ENCODE measurements around the gene ARL14. TPM values are rescaled to one million over a fixed set of nuclear protein-coding genes. Genes with fewer than 3 reads are reported as not detected.
A peak's percentile ranks its signal among the peaks of the same experiment; 100 is the strongest.

The ARL14 gene
- total and polyA plus RNA-seq, 11 donors = not detected

DNA sequence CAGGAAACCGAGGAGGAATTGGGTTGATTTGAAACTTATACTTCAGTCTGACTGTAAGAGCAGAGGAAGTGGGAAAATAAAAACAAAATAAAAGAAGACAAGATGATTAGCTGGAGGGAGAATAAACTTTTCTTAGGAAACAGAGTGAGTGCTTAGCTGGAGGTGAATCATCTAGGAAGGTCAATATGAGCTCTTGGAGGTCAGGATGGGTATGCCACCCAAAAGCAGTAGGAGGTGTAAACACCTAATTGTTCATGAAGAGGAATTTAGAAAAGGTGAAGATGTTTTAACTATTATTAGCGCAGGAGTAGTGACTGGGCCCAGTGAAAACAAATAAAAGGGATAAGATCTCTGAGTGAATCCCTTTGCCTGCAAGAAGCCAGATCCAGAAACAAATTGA lies 39.9 kb upstream of the ARL14 start:
- intact Hi-C loops (cut with DNase I) = no loop called here
- 75 to 88% (median 81%) methylated on average over 2 of the region's 2 CpGs for WGBS, 4 donors
- ATAC-seq = no peak

DNA sequence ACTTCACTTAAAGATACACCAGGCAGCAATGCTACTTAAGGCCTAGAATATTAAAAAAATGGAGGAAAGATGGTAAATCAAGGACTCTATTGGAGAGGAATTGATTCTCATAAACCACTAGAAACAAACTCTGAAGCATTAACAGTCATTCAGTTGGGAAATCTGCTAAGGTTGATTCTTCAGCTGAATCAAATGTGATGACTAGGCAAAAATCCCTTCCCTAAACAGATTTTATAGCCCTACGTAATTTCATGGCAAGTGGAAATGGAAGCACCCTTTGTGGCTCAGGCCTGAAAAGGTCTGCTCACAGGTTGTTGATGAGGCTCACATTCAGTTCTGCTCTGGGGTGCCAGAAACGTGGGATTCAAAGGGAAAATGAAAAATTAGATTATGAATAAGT lies 38.8 kb upstream of the ARL14 start:
- ATAC-seq (no peak), DNase-seq (no peak)
- Histone ChIP-seq H3K4me1 (no peaks in the 10 kb centered on the region), H3K9me3 (no peaks in the 10 kb centered on the region), H3K36me3 (no peaks in the 10 kb centered on the region), H3K27ac (no peak overlapping the region), H3K4me3 (no peak overlapping the region), H3K27me3 (no peaks in the 10 kb centered on the region)
- WGBS, 4 donors = 61 to 66% (median 65%) methylated on average over 2 of the region's 2 CpGs
- intact Hi-C loops (cut with DNase I) = no loop called here
- TF ChIP-seq POLR2A (IDR thresholded peaks at IDR 0.05) = no peak
- TF ChIP-seq, protein P1, sequence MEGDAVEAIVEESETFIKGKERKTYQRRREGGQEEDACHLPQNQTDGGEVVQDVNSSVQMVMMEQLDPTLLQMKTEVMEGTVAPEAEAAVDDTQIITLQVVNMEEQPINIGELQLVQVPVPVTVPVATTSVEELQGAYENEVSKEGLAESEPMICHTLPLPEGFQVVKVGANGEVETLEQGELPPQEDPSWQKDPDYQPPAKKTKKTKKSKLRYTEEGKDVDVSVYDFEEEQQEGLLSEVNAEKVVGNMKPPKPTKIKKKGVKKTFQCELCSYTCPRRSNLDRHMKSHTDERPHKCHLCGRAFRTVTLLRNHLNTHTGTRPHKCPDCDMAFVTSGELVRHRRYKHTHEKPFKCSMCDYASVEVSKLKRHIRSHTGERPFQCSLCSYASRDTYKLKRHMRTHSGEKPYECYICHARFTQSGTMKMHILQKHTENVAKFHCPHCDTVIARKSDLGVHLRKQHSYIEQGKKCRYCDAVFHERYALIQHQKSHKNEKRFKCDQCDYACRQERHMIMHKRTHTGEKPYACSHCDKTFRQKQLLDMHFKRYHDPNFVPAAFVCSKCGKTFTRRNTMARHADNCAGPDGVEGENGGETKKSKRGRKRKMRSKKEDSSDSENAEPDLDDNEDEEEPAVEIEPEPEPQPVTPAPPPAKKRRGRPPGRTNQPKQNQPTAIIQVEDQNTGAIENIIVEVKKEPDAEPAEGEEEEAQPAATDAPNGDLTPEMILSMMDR (IDR thresholded peaks at IDR 0.05) = no peak

More for the DNA sequence above, 39.9 kb upstream of the ARL14 start:
- no peak for DNase-seq
- TF ChIP-seq, protein P1 (IDR thresholded peaks at IDR 0.05) = no peak
- no peak for TF ChIP-seq POLR2A (IDR thresholded peaks at IDR 0.05)
- Histone ChIP-seq H3K27me3 (no peaks in the 10 kb centered on the region), H3K4me3 (no peak overlapping the region), H3K27ac (no peak overlapping the region), H3K36me3 (no peaks in the 10 kb centered on the region), H3K9me3 (no peaks in the 10 kb centered on the region), H3K4me1 (no peaks in the 10 kb centered on the region)

DNA sequence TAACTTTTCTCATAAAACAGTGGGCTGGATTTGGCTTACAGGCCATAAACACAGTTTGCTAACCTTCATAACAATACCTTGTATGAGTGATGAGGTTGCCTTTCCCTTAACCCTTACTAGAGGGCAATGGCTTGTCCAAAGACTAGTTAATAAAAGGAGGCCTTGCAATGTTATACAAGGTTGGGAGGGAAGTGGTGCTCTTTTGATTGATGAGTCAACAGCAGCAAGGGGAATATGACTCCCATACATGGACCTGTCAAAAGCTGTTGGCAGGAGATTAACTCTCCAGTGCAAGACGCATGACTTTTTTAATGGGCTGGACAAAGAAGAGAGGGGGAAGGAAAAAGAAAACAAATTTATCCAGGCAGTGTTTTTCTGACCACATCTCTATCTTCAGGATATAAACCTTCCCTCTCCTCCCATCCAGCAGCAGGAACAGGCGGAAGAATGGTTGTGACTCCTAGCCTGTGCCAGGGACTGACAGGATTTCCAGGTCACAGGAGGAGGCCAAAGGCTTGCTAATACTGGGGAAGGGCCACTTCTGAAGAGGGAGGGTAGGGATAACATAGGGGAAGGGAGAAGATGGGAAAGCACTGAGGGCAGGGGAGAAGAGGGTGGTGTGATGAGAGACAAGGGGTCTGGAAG lies 35.2 kb upstream of the ARL14 start:
- H3K9me3 ChIP-seq = no peaks in the 10 kb centered on the region
- DNase-seq = no peak
- no peak overlapping the region for H3K4me3 ChIP-seq
- H3K4me1 ChIP-seq = no peaks in the 10 kb centered on the region
- ATAC-seq = peak in 2 of 4 donors; percentile 66 to 70
- TF ChIP-seq, protein P1 (IDR thresholded peaks at IDR 0.05) = no peak
- TF ChIP-seq POLR2A (IDR thresholded peaks at IDR 0.05) = no peak
- WGBS, 4 donors = 35 to 50% (median 41%) methylated on average over 2 of the region's 2 CpGs
- H3K27ac ChIP-seq = no peak overlapping the region
- no peaks in the 10 kb centered on the region for H3K36me3 ChIP-seq
- no peaks in the 10 kb centered on the region for H3K27me3 ChIP-seq
- intact Hi-C loops (cut with DNase I) = no loop called here

DNA sequence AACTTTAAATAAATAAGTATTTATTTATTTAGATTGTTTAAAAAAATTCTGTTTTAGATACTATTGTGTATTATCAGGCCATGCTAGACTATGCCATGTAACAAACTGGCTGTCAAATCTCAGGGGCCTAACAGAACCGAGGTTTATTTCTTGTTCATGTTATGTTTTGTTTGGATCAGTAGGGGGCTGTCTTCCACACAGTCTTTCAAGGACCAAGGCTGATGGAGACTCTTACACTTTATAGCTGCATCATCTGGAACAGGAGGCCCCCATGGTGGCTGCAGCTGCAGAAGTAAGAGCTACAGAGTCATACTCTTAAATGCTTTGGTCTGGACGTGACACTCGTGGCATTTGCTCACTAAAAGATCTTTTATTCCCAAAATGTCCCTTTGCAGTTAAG lies 33.0 kb upstream of the ARL14 start:
- intact Hi-C loops (cut with DNase I) = no loop called here
- Histone ChIP-seq H3K27ac (no peak overlapping the region), H3K36me3 (no peaks in the 10 kb centered on the region), H3K27me3 (no peaks in the 10 kb centered on the region), H3K4me1 (no peaks in the 10 kb centered on the region), H3K4me3 (no peak overlapping the region), H3K9me3 (no peaks in the 10 kb centered on the region)
- 74 to 75% (median 74%) methylated on average over 3 of the region's 3 CpGs for WGBS, 4 donors
- no peak for ATAC-seq
- DNase-seq = no peak
- TF ChIP-seq, protein P1 (IDR thresholded peaks at IDR 0.05) = no peak
- TF ChIP-seq POLR2A (IDR thresholded peaks at IDR 0.05) = no peak
